HG03196 (cell line): ENCODE measurements around the gene AP4S1.
"Not testable (repeated sequence)": the region's sequence is repeated elsewhere in the genome, so short reads cannot be mapped to it uniquely, and the experiment has no call there.

Experiments
- ATAC-seq: cut with Tn5 transposase; IDR thresholded peaks from one replicate; pipeline ENCODE4 v1.9.1; 2021; ENCODE audit not compliant: unreplicated experiment

Gene AP4S1

GRCh38 chr14:31042300-31042699, 16.9 kb downstream of the AP4S1 start:
- no peak for ATAC-seq

GRCh38 chr14:31042893-31043292, 17.4 kb downstream of the AP4S1 start:
- ATAC-seq: not testable (repeated sequence)

- no peak for ATAC-seq
These were observed 17.9 kb downstream of the AP4S1 start for GRCh38 chr14:31043379-31043778.

GRCh38 chr14:31045501-31046080, 20.1 kb downstream of the AP4S1 start:
- ATAC-seq: no peak

GRCh38 chr14:31047503-31047902, 22.1 kb downstream of the AP4S1 start:
- ATAC-seq: no peak

GRCh38 chr14:31051023-31051422, 25.6 kb downstream of the AP4S1 start:
- ATAC-seq: no peak

- no peak for ATAC-seq
These were observed 26.1 kb downstream of the AP4S1 start for GRCh38 chr14:31051511-31051910.

GRCh38 chr14:31052905-31053586, 27.6 kb downstream of the AP4S1 start:
- not testable (repeated sequence) for ATAC-seq

- no peak for ATAC-seq
These were observed 31.6 kb downstream of the AP4S1 start for GRCh38 chr14:31057035-31057434.

GRCh38 chr14:31057701-31058364, 32.4 kb downstream of the AP4S1 start:
- no peak for ATAC-seq

- ATAC-seq: no peak
These were observed 33.9 kb downstream of the AP4S1 start for GRCh38 chr14:31059152-31059924.

- no peak for ATAC-seq
These were observed 34.9 kb downstream of the AP4S1 start for GRCh38 chr14:31060253-31060875.

GRCh38 chr14:31062908-31063307, 37.5 kb downstream of the AP4S1 start:
- ATAC-seq: not testable (repeated sequence)

- peak; percentile 56 for ATAC-seq
These were observed 42.8 kb downstream of the AP4S1 start for GRCh38 chr14:31068235-31068634.

GRCh38 chr14:31069343-31069742, 43.9 kb downstream of the AP4S1 start:
- no peak for ATAC-seq

- no peak for ATAC-seq
These were observed 45.0 kb downstream of the AP4S1 start for GRCh38 chr14:31070431-31070830.

GRCh38 chr14:31071151-31071550, 45.7 kb downstream of the AP4S1 start:
- no peak for ATAC-seq

GRCh38 chr14:31075144-31075543, 49.7 kb downstream of the AP4S1 start:
- no peak for ATAC-seq

GRCh38 chr14:31078766-31079165, 53.3 kb downstream of the AP4S1 start:
- ATAC-seq: no peak

- ATAC-seq: no peak
These were observed 54.6 kb downstream of the AP4S1 start for GRCh38 chr14:31080056-31080455.

- ATAC-seq: no peak
These were observed 55.0 kb downstream of the AP4S1 start for GRCh38 chr14:31080484-31080883.
